ENCODE measurements around the gene SPEG.

- TF ChIP-seq CTCF (conservative IDR thresholded peaks at IDR 0.05; ENCODE audit: low read depth, low read length), result no peak
- no peak for TF ChIP-seq EZH2 (IDR thresholded peaks at IDR 0.05; ENCODE audit: low read length, unreplicated experiment)
These were observed 64.9 kb downstream of the SPEG start for GRCh38 chr2:219499555-219499954.

All from PC-3 (cell line).